ENCODE results near the gene STAT6.

STAT6 gene

DNA sequence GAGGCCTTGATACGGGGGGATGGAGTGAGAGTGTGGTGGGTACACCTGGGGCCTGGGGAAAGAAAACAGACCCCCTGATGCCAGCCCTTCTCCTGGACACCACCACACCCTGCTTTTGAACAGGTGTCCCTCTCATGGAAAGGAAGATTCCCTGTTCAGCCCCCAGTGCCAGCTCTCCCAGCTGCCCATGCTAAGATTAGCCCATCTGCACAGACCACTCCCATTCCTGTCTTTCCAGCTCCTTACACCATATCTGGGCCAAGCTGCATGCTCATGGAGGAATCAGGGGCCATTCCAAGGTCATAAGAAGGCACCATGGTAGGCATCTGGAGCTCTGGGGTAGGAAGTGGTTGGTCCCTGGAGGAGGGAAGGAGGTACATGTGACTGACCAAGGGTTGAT is 12.6 kb downstream of the STAT6 start:
- H3K4me3 ChIP-seq (ENCODE audit: low read length): no peak overlapping the region
- no peak for DNase-seq (ENCODE audit: low read depth)
- TF ChIP-seq, protein P1, sequence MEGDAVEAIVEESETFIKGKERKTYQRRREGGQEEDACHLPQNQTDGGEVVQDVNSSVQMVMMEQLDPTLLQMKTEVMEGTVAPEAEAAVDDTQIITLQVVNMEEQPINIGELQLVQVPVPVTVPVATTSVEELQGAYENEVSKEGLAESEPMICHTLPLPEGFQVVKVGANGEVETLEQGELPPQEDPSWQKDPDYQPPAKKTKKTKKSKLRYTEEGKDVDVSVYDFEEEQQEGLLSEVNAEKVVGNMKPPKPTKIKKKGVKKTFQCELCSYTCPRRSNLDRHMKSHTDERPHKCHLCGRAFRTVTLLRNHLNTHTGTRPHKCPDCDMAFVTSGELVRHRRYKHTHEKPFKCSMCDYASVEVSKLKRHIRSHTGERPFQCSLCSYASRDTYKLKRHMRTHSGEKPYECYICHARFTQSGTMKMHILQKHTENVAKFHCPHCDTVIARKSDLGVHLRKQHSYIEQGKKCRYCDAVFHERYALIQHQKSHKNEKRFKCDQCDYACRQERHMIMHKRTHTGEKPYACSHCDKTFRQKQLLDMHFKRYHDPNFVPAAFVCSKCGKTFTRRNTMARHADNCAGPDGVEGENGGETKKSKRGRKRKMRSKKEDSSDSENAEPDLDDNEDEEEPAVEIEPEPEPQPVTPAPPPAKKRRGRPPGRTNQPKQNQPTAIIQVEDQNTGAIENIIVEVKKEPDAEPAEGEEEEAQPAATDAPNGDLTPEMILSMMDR (conservative IDR thresholded peaks at IDR 0.05; ENCODE audit: low read length): no peak

GRCh38 chr12:57097554-57097835 is 13.7 kb downstream of the STAT6 start:
- DNase-seq (ENCODE audit: low read depth): no peak
- TF ChIP-seq, protein P1 (conservative IDR thresholded peaks at IDR 0.05; ENCODE audit: low read length): no peak
- no peak overlapping the region for H3K4me3 ChIP-seq (ENCODE audit: low read length)

- TF ChIP-seq, protein P1 (conservative IDR thresholded peaks at IDR 0.05; ENCODE audit: low read length): no peak
- no peak overlapping the region for H3K4me3 ChIP-seq (ENCODE audit: low read length)
- no peak for DNase-seq (ENCODE audit: low read depth)
Measured at GRCh38 chr12:57096748-57097553, 14.2 kb downstream of the STAT6 start.

DNA sequence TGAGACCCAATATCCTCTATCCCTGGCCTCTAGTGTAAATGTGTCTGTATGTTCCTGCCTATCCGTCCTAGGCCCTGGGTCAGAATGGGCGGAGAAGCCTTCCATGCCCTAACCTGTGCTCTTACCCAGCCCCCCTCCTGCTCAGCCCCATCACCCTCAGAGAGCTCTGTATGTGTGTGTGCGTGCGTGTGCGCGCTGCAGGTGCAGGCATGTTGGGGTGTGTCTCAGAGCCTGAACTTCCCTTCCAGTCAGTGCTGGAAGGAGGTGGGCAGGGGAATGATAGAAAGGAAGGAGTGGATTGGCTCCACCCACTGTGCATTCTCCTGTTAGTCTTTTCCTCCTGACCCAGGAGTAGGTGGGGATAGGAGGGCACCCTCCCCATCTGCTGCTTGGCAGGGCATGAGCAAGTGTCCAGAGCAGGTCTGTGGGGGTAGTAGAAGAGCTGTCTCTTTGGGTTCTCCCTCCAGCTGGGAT is 15.0 kb downstream of the STAT6 start:
- TF ChIP-seq, protein P1 (conservative IDR thresholded peaks at IDR 0.05; ENCODE audit: low read length): no peak
- DNase-seq (ENCODE audit: low read depth): no peak
- no peak overlapping the region for H3K4me3 ChIP-seq (ENCODE audit: low read length)

GRCh38 chr12:57095440-57095839 is 15.7 kb downstream of the STAT6 start:
- TF ChIP-seq, protein P1 (conservative IDR thresholded peaks at IDR 0.05; ENCODE audit: low read length): no peak

GRCh38 chr12:57094208-57095160 is 16.7 kb downstream of the STAT6 start:
- DNase-seq (ENCODE audit: low read depth): no peak
- TF ChIP-seq, protein P1 (conservative IDR thresholded peaks at IDR 0.05; ENCODE audit: low read length): no peak
- H3K4me3 ChIP-seq (ENCODE audit: low read length): no peak overlapping the region

More at GRCh38 chr12:57095440-57095839, 15.7 kb downstream of the STAT6 start:
- H3K4me3 ChIP-seq (ENCODE audit: low read length): no peak overlapping the region
- no peak for DNase-seq (ENCODE audit: low read depth)
